ENCODE results near the gene CYP2W1.

CYP2W1 gene

DNA sequence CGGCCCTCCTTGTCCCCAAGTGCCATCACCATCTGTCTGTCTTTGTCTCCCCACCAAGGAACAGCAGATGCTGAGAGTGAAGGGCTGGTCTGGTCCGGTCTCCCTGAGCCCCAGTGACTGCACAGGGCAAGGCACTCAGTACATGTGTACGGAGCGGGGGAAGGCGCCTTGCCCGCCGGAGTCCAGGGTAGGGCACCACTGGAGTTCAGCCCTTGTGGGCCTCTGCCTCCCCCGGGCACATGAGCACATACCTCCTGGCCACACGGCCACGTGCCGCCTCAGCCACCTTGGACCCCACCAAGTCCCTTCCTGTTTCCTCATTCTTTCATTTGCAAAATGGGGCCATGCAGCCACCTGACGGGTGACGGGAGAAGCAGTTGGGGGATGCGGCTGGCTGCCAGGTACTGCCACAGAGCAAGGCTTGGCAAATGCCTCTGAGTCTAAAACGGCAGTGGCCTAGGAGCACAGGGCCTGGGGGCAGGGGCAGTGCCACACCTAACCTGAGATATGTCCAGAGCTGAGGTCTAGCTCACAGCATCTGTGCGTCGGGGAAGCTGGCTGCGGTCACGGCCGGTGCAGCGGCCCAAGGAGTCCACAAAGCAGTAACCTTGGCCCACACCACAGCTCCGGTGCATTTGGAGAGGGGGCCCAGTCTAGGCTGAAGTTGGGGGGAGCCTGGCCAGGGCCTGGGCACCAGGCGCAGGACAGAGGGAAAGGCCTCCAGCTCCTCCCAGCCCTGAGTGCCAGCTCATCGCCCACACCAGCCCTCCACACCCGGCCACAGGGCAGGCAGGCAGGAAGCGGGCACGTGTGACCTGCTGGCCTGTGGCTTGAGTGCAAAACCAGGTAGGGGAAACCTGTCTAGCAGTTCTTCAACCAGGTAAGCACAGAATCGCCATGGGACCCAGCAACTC lies 33.7 kb upstream of the CYP2W1 start:
- no peak for DNase-seq
- no peaks in the 10 kb centered on the region for H3K36me3 ChIP-seq (ENCODE audit: control insufficient read depth in 1 of 2, insufficient read depth in 2 of 2, low read length in 2 of 2)
- H3K79me2 ChIP-seq (ENCODE audit: control insufficient read depth, insufficient read depth, low read length, poor library complexity) = peaks cover 3% of the 10 kb centered on the region
- no peak overlapping the region for H2BK120ac ChIP-seq (ENCODE audit: insufficient read depth, low read length, poor library complexity)
- H2BK12ac ChIP-seq (ENCODE audit: low read length) = no peak overlapping the region
- no peak overlapping the region for H4K91ac ChIP-seq (ENCODE audit: low read depth, low read length)
- peaks cover 8% of the 10 kb centered on the region for H3K27me3 ChIP-seq (ENCODE audit: insufficient read depth, low read length)
- no peak overlapping the region for H2AK5ac ChIP-seq (ENCODE audit: low read length)
- no peak overlapping the region for H3K27ac ChIP-seq (ENCODE audit: low read depth, low read length)
- H3K18ac ChIP-seq (ENCODE audit: low read length) = no peak overlapping the region
- no peak overlapping the region for H3K4me2 ChIP-seq (ENCODE audit: low read length)
- no peak overlapping the region for H3K4me3 ChIP-seq (ENCODE audit: low read depth, low read length)
- H4K12ac ChIP-seq (ENCODE audit: low read depth, low read length) = no peak overlapping the region
- no peak overlapping the region for H3K14ac ChIP-seq (ENCODE audit: low read length)
- peaks cover 18 to 19% of the 10 kb centered on the region in 2 experiments for H3K4me1 ChIP-seq (ENCODE audit: control insufficient read depth in 1 of 2, insufficient read depth in 2 of 2, low read length in 2 of 2)
- H2AFZ ChIP-seq (ENCODE audit: insufficient read depth, low read length, poor library complexity) = no peak overlapping the region
- H2BK5ac ChIP-seq (ENCODE audit: low read depth, low read length, poor library complexity) = no peak overlapping the region
- peaks cover 11% of the 10 kb centered on the region for H3K79me1 ChIP-seq (ENCODE audit: low read length)
- H3K9ac ChIP-seq (ENCODE audit: low read length) = no peak overlapping the region
- H3K4ac ChIP-seq (ENCODE audit: low read depth, low read length) = no peak overlapping the region
- WGBS (ENCODE audit: extremely low coverage, insufficient coverage, insufficient read length) = no CpG with 5 or more reads among the region's 28 CpGs
- H3K23ac ChIP-seq (ENCODE audit: low read length) = no peak overlapping the region
- H4K8ac ChIP-seq (ENCODE audit: low read depth, low read length) = no peak overlapping the region
- peaks cover 3% of the 10 kb centered on the region for H3K9me3 ChIP-seq (ENCODE audit: insufficient read depth, low read depth, low read length)

DNA sequence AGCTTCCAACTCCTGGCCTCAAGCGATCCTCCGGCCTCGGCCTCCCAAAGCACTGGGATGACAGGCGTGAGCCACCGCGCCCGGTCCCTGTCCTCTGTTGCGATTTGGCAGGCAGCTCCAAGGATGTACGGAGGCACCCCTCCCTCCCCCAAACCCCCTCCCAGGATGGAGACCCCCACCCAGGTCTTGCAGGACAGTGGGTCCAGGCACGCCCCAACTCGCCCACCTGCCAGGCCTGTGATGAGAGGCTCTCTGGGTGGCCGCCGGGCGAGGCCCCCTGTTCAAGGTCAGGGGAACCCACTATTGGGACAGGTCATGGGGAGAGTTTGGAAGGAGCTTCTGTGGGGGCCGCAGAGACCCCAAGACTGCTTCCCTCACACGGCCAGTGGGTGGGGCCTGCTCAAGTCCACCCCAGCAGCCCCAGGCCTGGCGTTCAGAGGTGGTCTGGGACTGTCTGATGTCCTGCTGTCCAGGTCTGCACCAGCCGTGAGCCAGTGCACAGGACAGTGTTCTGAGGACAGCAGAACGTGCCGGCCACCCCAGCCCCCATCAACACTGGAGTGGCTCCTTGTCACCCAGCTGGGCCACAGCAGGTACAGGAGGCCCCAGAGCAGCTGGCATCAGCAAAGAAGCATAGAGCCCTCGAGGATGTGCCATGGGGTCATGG lies 31.0 kb upstream of the CYP2W1 start:
- H3K4ac ChIP-seq (ENCODE audit: low read depth, low read length) = no peak overlapping the region

DNA sequence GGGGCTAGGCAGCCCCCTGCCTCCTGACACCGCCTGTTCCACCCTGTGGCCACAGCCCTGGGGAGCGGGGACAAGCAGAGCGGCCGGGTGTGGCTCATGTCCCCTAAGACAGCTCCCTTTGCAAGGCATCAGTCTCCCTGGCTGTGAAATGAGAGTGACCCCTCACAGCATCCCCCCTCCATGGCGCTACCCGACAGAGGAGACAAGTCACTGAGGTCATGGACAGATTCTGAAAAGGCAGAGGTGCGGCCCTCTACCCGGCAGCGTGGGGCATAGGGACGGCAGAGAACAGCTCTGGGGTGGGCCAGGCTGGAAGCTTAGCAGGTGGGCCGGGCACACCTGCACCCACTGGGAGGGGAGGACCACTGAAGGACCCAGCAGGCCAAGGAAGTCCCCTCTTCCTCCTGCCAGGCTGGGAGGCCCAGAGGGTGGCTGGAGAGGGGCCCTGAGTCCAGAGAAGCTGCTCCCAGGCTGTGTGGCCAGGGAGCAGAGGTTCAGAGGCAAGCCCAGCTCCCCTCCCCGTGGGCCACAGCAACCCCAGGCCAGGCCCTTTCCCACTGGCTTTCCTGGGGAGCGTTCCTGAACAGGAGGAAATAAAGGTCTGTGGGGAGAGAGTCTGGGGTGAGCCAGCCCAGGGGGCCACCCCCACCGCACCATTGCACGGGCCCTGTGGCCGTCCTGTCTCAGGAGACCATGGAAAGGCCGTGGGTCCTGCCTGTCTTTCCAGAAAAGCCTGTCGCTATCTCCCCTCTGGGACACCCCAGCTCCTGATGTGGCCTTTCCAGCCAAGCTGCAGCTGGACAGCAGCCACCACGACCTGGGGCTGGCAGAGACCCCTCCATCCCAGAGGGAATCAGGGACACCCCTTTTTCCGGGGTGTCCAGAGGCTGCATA lies 30.2 kb upstream of the CYP2W1 start:
- WGBS (ENCODE audit: extremely low coverage, insufficient coverage, insufficient read length) = no CpG with 5 or more reads among the region's 20 CpGs
- H2AFZ ChIP-seq (ENCODE audit: insufficient read depth, low read length, poor library complexity) = no peak overlapping the region
- no peak overlapping the region for H2BK120ac ChIP-seq (ENCODE audit: insufficient read depth, low read length, poor library complexity)

More for the DNA sequence above, 31.0 kb upstream of the CYP2W1 start:
- Histone ChIP-seq H2BK5ac (ENCODE audit: low read depth, low read length, poor library complexity) (no peak overlapping the region), H2AK5ac (ENCODE audit: low read length) (no peak overlapping the region), H3K4me2 (ENCODE audit: low read length) (no peak overlapping the region), H4K8ac (ENCODE audit: low read depth, low read length) (no peak overlapping the region), H4K91ac (ENCODE audit: low read depth, low read length) (no peak overlapping the region), H3K79me2 (ENCODE audit: control insufficient read depth, insufficient read depth, low read length, poor library complexity) (no peaks in the 10 kb centered on the region), H3K14ac (ENCODE audit: low read length) (no peak overlapping the region), H3K9me3 (ENCODE audit: insufficient read depth, low read depth, low read length) (peaks cover 7% of the 10 kb centered on the region), H2AFZ (ENCODE audit: insufficient read depth, low read length, poor library complexity) (no peak overlapping the region), H3K18ac (ENCODE audit: low read length) (no peak overlapping the region), H2BK12ac (ENCODE audit: low read length) (no peak overlapping the region), H2BK120ac (ENCODE audit: insufficient read depth, low read length, poor library complexity) (no peak overlapping the region), H3K27ac (ENCODE audit: low read depth, low read length) (no peak overlapping the region), H3K79me1 (ENCODE audit: low read length) (no peaks in the 10 kb centered on the region), H3K4me1 (ENCODE audit: control insufficient read depth in 1 of 2, insufficient read depth in 2 of 2, low read length in 2 of 2) (peaks cover 5 to 6% of the 10 kb centered on the region in 2 experiments), H3K36me3 (ENCODE audit: control insufficient read depth in 1 of 2, insufficient read depth in 2 of 2, low read length in 2 of 2) (no peaks in the 10 kb centered on the region), H4K12ac (ENCODE audit: low read depth, low read length) (no peak overlapping the region), H3K27me3 (ENCODE audit: insufficient read depth, low read length) (peaks cover 11% of the 10 kb centered on the region), H3K23ac (ENCODE audit: low read length) (no peak overlapping the region), H3K4me3 (ENCODE audit: low read depth, low read length) (no peak overlapping the region), H3K9ac (ENCODE audit: low read length) (no peak overlapping the region)
- DNase-seq = no peak
- no CpG with 5 or more reads among the region's 21 CpGs for WGBS (ENCODE audit: extremely low coverage, insufficient coverage, insufficient read length)

More for the DNA sequence above, 30.2 kb upstream of the CYP2W1 start:
- H3K9ac ChIP-seq (ENCODE audit: low read length) = no peak overlapping the region
- no peak overlapping the region for H2BK5ac ChIP-seq (ENCODE audit: low read depth, low read length, poor library complexity)
- no peak overlapping the region for H4K12ac ChIP-seq (ENCODE audit: low read depth, low read length)
- H3K18ac ChIP-seq (ENCODE audit: low read length) = no peak overlapping the region
- no peak overlapping the region for H3K14ac ChIP-seq (ENCODE audit: low read length)
- peaks cover 11% of the 10 kb centered on the region for H3K27me3 ChIP-seq (ENCODE audit: insufficient read depth, low read length)
- no peaks in the 10 kb centered on the region for H3K79me1 ChIP-seq (ENCODE audit: low read length)
- no peak overlapping the region for H2AK5ac ChIP-seq (ENCODE audit: low read length)
- H3K27ac ChIP-seq (ENCODE audit: low read depth, low read length) = no peak overlapping the region
- H3K4me1 ChIP-seq (ENCODE audit: control insufficient read depth in 1 of 2, insufficient read depth in 2 of 2, low read length in 2 of 2) = peaks cover 6 to 10% of the 10 kb centered on the region in 2 experiments
- H2BK12ac ChIP-seq (ENCODE audit: low read length) = no peak overlapping the region
- DNase-seq = no peak
- H3K4me2 ChIP-seq (ENCODE audit: low read length) = no peak overlapping the region
- H3K9me3 ChIP-seq (ENCODE audit: insufficient read depth, low read depth, low read length) = peaks cover 7% of the 10 kb centered on the region
- no peaks in the 10 kb centered on the region for H3K79me2 ChIP-seq (ENCODE audit: control insufficient read depth, insufficient read depth, low read length, poor library complexity)
- no peak overlapping the region for H4K91ac ChIP-seq (ENCODE audit: low read depth, low read length)
- H3K23ac ChIP-seq (ENCODE audit: low read length) = no peak overlapping the region
- no peaks in the 10 kb centered on the region for H3K36me3 ChIP-seq (ENCODE audit: control insufficient read depth in 1 of 2, insufficient read depth in 2 of 2, low read length in 2 of 2)
- H4K8ac ChIP-seq (ENCODE audit: low read depth, low read length) = no peak overlapping the region
- no peak overlapping the region for H3K4ac ChIP-seq (ENCODE audit: low read depth, low read length)
- no peak overlapping the region for H3K4me3 ChIP-seq (ENCODE audit: low read depth, low read length)
